HepG2 (cell line): ENCODE results near the gene TIPRL. TPM values are rescaled to one million over a fixed set of nuclear protein-coding genes. Genes with fewer than 3 reads are reported as not detected.

Experiments used
- ATAC-seq: fragments of 200-7000 bp; cut with Tn5 transposase; 3 replicates; pipeline ENCODE4 v1.9.1; 2020; ENCODE audit warnings: mild to moderate bottlenecking, moderate library complexity
- BruUV-seq: library from RNA; stranded (reverse); fragments of 400-500 nt; replicated peaks from 2 replicates; lab custom pipeline; 2021; lab: Mats Ljungman, UMichigan
- CTCF ChIA-PET: fragments of 300-600 bp; formaldehyde crosslinking; extraction: SDS; loops from one replicate; lab custom pipeline; 2021; ENCODE audit warnings: low total read pairs, inconsistent platforms, low intra/inter-chr PET ratio; lab: Yijun Ruan, JAX
- POLR2A ChIA-PET: fragments of 350-600 bp; sonication (Branson Sonifier 250); formaldehyde crosslinking; loops from one replicate; lab custom pipeline; 2020; ENCODE audit warnings: antibody characterized with exemption, inconsistent platforms; lab: Yijun Ruan, JAX
- DNase-seq: peaks from one replicate; pipeline ENCODE4 v3.0.0-alpha.2; 2015; ENCODE audit warnings: low spot score
- FAIRE-seq: peaks from 3 replicates; lab custom pipeline; 2011; peaks lifted over from hg19 to GRCh38; lab: Jason Lieb, UNC
- H2AFZ ChIP-seq: one replicate; pipeline ENCODE4 v1.6.1; 2011; ENCODE audit warnings: low read length, inconsistent platforms
- H3K27ac ChIP-seq: fragments of 300-600 bp; 3 replicates; pipeline ENCODE4 v1.8.0; 2011; ENCODE audit warnings: mixed run types, mild to moderate bottlenecking, mixed read lengths, low read length, inconsistent platforms; ENCODE audit not compliant: insufficient read depth; ENCODE audit errors: extremely low read length
- H3K27me3 ChIP-seq, 2 experiments: fragments of 200-600 bp in 1 of 2; 2 replicates in 1 of 2; 3 replicates in 1 of 2; pipeline versions ENCODE4 v1.6.0 to v1.8.0; 2011; ENCODE audit warnings: low read length in 2 of 2, mild to moderate bottlenecking in 2 of 2, moderate library complexity in 2 of 2, inconsistent platforms in 1 of 2; ENCODE audit not compliant: insufficient read depth in 2 of 2, control insufficient read depth in 1 of 2
- H3K36me3 ChIP-seq, 2 experiments: fragments of 200-600 bp in 1 of 2; replicated peaks in 1 of 2; 2 replicates in 1 of 2; 3 replicates in 1 of 2; pipeline versions ENCODE4 v1.5.1 to v1.8.0; 2011; ENCODE audit warnings: low read length in 2 of 2, inconsistent platforms in 1 of 2; ENCODE audit not compliant: insufficient read depth in 2 of 2, control insufficient read depth in 1 of 2
- H3K4me1 ChIP-seq: 2 replicates; pipeline ENCODE4 v1.5.1; 2012; ENCODE audit warnings: low read length, inconsistent platforms; ENCODE audit not compliant: insufficient read depth
- H3K4me2 ChIP-seq: 2 replicates; pipeline ENCODE4 v1.6.0; 2011; ENCODE audit warnings: low read depth, low read length, inconsistent platforms
- H3K4me3 ChIP-seq, 3 experiments: fragments of 200-600 bp in 1 of 3; sonication (generic), shearing (Covaris generic) in 1 of 3; replicated peaks in 1 of 3; 2 replicates each; pipeline ENCODE4 v1.5.1; 2011 to 2016; ENCODE audit warnings: low read length in 3 of 3, inconsistent platforms in 2 of 3, low read depth in 2 of 3, mild to moderate bottlenecking in 2 of 3, control low read depth in 1 of 3, mixed read lengths in 1 of 3; ENCODE audit not compliant: insufficient read depth in 1 of 3
- H3K79me2 ChIP-seq: one replicate; pipeline ENCODE4 v1.6.1; 2011; ENCODE audit warnings: low read length, inconsistent platforms; ENCODE audit not compliant: insufficient read depth
- H3K9ac ChIP-seq: 2 replicates; pipeline ENCODE4 v1.6.0; 2011; ENCODE audit warnings: mild to moderate bottlenecking, low read depth, low read length, inconsistent platforms; ENCODE audit not compliant: insufficient read depth
- H3K9me3 ChIP-seq: 2 replicates; pipeline ENCODE4 v1.5.1; 2012; ENCODE audit warnings: mild to moderate bottlenecking, low read length
- H4K20me1 ChIP-seq: 2 replicates; pipeline ENCODE4 v1.6.0; 2011; ENCODE audit warnings: inconsistent platforms, mild to moderate bottlenecking, low read length, moderate library complexity; ENCODE audit not compliant: insufficient read depth
- ETV5 ChIP-seq: IDR thresholded peaks from 2 replicates; pipeline ENCODE4 v1.6.1; 2018; ENCODE audit warnings: missing biosample characterization, missing genetic modification reagents, inconsistent platforms, borderline replicate concordance
- FLYWCH1 ChIP-seq: sonication (generic); formaldehyde crosslinking; IDR thresholded peaks from 2 replicates; pipeline ENCODE4 v1.8.1; 2023; ENCODE audit warnings: mild to moderate bottlenecking, missing genetic modification reagents
- FOXA3 ChIP-seq: IDR thresholded peaks from 2 replicates; pipeline ENCODE4 v1.6.1; 2016; ENCODE audit warnings: missing genetic modification reagents, missing compliant biosample characterization
- IRX3 ChIP-seq: sonication (generic); formaldehyde crosslinking; IDR thresholded peaks from 2 replicates; pipeline ENCODE4 v1.8.1; 2023; ENCODE audit warnings: mild to moderate bottlenecking, low read depth, missing genetic modification reagents, borderline replicate concordance
- KDM4B ChIP-seq: sonication (generic); formaldehyde crosslinking; IDR thresholded peaks from 2 replicates; pipeline ENCODE4 v1.4.0; 2020; ENCODE audit warnings: missing genetic modification reagents
- MXD4 ChIP-seq: IDR thresholded peaks from 2 replicates; pipeline ENCODE4 v1.6.1; 2016; ENCODE audit warnings: mild to moderate bottlenecking, missing biosample characterization, missing genetic modification reagents
- NR2F6 ChIP-seq, 2 experiments: IDR thresholded peaks; 2 replicates each; pipeline ENCODE4 v1.6.1; 2016; ENCODE audit warnings: antibody characterized with exemption in 1 of 2, mild to moderate bottlenecking in 1 of 2
- PCBP1 ChIP-seq: fragments of 200-400 bp; formaldehyde crosslinking; IDR thresholded peaks from 2 replicates; pipeline ENCODE4 v1.6.1; 2017; ENCODE audit warnings: mild to moderate bottlenecking, low read depth, low read length, borderline replicate concordance
- SIX1 ChIP-seq: sonication (generic); formaldehyde crosslinking; IDR thresholded peaks from 2 replicates; pipeline ENCODE4 v1.4.0; 2020; ENCODE audit warnings: missing genetic modification reagents, borderline replicate concordance
- THAP11 ChIP-seq: IDR thresholded peaks from 2 replicates; pipeline ENCODE4 v1.6.1; 2016; ENCODE audit warnings: missing biosample characterization, missing genetic modification reagents
- ZFP36L2 ChIP-seq: sonication (generic); formaldehyde crosslinking; IDR thresholded peaks from 2 replicates; pipeline ENCODE4 v1.4.0; 2020; ENCODE audit warnings: missing genetic modification reagents
- ZKSCAN5 ChIP-seq: sonication (generic); formaldehyde crosslinking; IDR thresholded peaks from 2 replicates; pipeline ENCODE4 v1.5.1; 2020; ENCODE audit warnings: mild to moderate bottlenecking, missing genetic modification reagents
- ZMYM4 ChIP-seq: sonication (generic); formaldehyde crosslinking; IDR thresholded peaks from 2 replicates; pipeline ENCODE4 v1.8.1; 2023; ENCODE audit warnings: mild to moderate bottlenecking, missing genetic modification reagents
- ZNF10 ChIP-seq: sonication (generic); formaldehyde crosslinking; IDR thresholded peaks from 2 replicates; pipeline ENCODE4 v1.4.0; 2020; ENCODE audit warnings: mild to moderate bottlenecking, low read depth, missing genetic modification reagents, borderline replicate concordance
- ZNF121 ChIP-seq: sonication (generic); formaldehyde crosslinking; IDR thresholded peaks from 2 replicates; pipeline ENCODE4 v1.5.0; 2020; ENCODE audit warnings: mild to moderate bottlenecking, missing genetic modification reagents
- ZNF143 ChIP-seq: sonication (generic); formaldehyde crosslinking; IDR thresholded peaks from 2 replicates; pipeline ENCODE4 v1.4.0; 2020; ENCODE audit warnings: missing genetic modification reagents
- ZNF362 ChIP-seq: sonication (generic); formaldehyde crosslinking; IDR thresholded peaks from 2 replicates; pipeline ENCODE4 v1.4.0; 2020; ENCODE audit warnings: missing genetic modification reagents, mild to moderate bottlenecking, borderline replicate concordance
- ZNF737 ChIP-seq: sonication (generic); formaldehyde crosslinking; IDR thresholded peaks from 2 replicates; pipeline ENCODE4 v1.5.0; 2020; ENCODE audit warnings: missing genetic modification reagents, mild to moderate bottlenecking, borderline replicate concordance
- ZXDC ChIP-seq: sonication (generic); formaldehyde crosslinking; IDR thresholded peaks from 2 replicates; pipeline ENCODE4 v1.5.0; 2020; ENCODE audit warnings: mild to moderate bottlenecking, missing genetic modification reagents
- WGBS: methylation state at CpG from one replicate; pipeline ENCODE4 v1.1.6; 2017; ENCODE audit warnings: low lambda C conversion rate; 5-methylcytosine and 5-hydroxymethylcytosine counted together
- in situ Hi-C: cut with HindIII; loops from 2 replicates; pipeline ENCODE4 v1.10.0; 2017; ENCODE audit warnings: low pct_unique_long_range_greater_than_20kb; ENCODE audit not compliant: extremely low pct_ligation_motif_present
- intact Hi-C: fragments of 100-400 bp; cut with micrococcal nuclease; formaldehyde crosslinking; loops from one replicate; pipeline ENCODE4 v1.10.0; 2022; ENCODE audit not compliant: unreplicated experiment
- polyA plus RNA-seq, 8 experiments: library from polyadenylated mRNA; depleted of rRNA in 3 of 8; stranded (reverse) in 7 of 8; unstranded in 1 of 8; fragments of >200 nt; fragmentation: Illumina TruSeq in 4 of 8; extraction: Trizol in 4 of 8; gene quantifications; 2 replicates each; pipeline versions ENCODE4 v1.2.1 to v1.2.3, GENCODE V29; 2011 to 2016; ENCODE audit warnings: low read depth in 4 of 8, missing spikeins in 1 of 8, mixed read lengths in 1 of 8; ENCODE audit not compliant: insufficient read depth in 1 of 8
- total RNA-seq, 5 experiments: library from RNA; depleted of rRNA; stranded (reverse); fragments of >200 nt; fragmentation: Illumina TruSeq; extraction: Trizol; gene quantifications; 2 replicates each; pipeline ENCODE4 v1.2.3, GENCODE V29; 2016; ENCODE audit warnings: low read depth in 1 of 5
- TF ChIP-seq, protein P1 (sequence below): IDR thresholded peaks from 2 replicates; pipeline ENCODE4 v1.6.1; 2016

TIPRL gene
- total and polyA plus RNA-seq, 2 of the 13 experiments (the other 11 are each of a cell fraction or from before 2014, with no cell fraction given) = 10.1 to 22.8 TPM

DNA sequence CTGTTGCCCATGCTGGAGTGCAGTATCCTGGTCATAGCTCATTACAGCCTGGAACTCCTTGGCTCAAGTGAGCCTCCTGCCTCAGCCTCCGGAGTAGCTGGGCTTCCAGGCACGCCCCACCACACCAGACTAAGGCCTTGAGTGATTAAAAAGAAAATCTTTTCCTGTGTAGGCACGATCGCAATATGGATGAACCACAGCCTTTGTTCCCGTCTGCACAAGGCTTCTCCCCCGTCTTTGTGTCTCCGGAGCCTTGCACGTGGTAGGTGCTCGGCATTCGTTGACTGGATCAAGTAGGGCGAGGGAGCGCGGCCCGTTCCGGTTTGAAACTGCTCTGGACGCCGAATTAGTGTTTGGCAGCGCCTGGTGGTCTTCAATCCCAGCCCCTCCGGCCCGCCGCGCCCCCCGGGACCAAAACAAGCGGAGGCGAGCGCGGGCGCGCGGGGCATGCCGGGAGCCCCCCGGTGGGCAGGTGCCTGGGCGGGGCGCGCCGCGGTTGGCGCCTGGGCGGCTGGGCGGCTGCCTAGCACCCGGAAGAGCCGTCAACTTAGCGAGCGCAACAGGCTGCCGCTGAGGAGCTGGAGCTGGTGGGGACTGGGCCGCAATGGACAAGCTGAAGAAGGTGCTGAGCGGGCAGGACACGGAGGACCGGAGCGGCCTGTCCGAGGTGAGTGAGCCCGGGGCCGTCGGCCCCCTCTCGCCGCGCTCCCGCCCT is 46.9 kb downstream of the TIPRL start, which contains the start of gene SFT2D2:
Gene SFT2D2, plus strand, starts transcription at position 529 of the 715 bp plus-strand sequence. Its CDS starts 76 bp downstream, at position 605.
- peak within 1 kb of the TSS; percentile 94 for H3K4me2 ChIP-seq
- FAIRE-seq = no peak
- TF ChIP-seq ZNF10 (CRISPR knock-in tag) (no peak), IRX3 (CRISPR knock-in tag) (peak; percentile 85; the same call in 1 of the 2 replicates), ETV5 (CRISPR knock-in tag) (no peak), ZMYM4 (CRISPR knock-in tag) (peak; percentile 62), ZXDC (CRISPR knock-in tag) (no peak), FLYWCH1 (no peak; the same call in 1 of the 2 replicates), THAP11 (CRISPR knock-in tag) (peak; percentile 63; the same call in 1 of the 2 replicates), ZNF362 (CRISPR knock-in tag) (0 out of 2 replicates have a peak, but pooled peaks have one; percentile 42), ZNF737 (CRISPR knock-in tag) (no peak), MXD4 (CRISPR knock-in tag) (no peak; the same call in none of the 2 replicates), ZKSCAN5 (CRISPR knock-in tag) (no peak), FOXA3 (CRISPR knock-in tag) (peak; percentile 45; the same call in 1 of the 2 replicates), ZNF121 (CRISPR knock-in tag) (no peak; the same call in 1 of the 2 replicates), PCBP1 (no peak), NR2F6 (IDR thresholded peaks at IDR 0.05) (no peak), NR2F6 (CRISPR knock-in tag; IDR thresholded peaks at IDR 0.05) (no peak), SIX1 (no peak), ZNF143 (CRISPR knock-in tag) (peak; percentile 88), KDM4B (CRISPR knock-in tag) (no peak), ZFP36L2 (no peak)
- TF ChIP-seq, protein P1, sequence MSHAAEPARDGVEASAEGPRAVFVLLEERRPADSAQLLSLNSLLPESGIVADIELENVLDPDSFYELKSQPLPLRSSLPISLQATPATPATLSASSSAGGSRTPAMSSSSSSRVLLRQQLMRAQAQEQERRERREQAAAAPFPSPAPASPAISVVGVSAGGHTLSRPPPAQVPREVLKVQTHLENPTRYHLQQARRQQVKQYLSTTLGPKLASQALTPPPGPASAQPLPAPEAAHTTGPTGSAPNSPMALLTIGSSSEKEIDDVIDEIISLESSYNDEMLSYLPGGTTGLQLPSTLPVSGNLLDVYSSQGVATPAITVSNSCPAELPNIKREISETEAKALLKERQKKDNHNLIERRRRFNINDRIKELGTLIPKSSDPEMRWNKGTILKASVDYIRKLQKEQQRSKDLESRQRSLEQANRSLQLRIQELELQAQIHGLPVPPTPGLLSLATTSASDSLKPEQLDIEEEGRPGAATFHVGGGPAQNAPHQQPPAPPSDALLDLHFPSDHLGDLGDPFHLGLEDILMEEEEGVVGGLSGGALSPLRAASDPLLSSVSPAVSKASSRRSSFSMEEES (CRISPR knock-in tag) = peak; percentile 29; the same call in 1 of the 2 replicates

More for the DNA sequence above, 46.9 kb downstream of the TIPRL start, which contains the start of gene SFT2D2:
- in situ Hi-C loops (no loop called here), intact Hi-C loops (no loop called here)
- H2AFZ ChIP-seq = peak within 1 kb of the TSS; percentile 86
- H3K79me2 ChIP-seq = peaks cover 42% of the 10 kb centered on the region
- H4K20me1 ChIP-seq = no peaks in the 10 kb centered on the region; the same call in 1 of the 2 replicates
- CTCF ChIA-PET = no interaction called here
- H3K9me3 ChIP-seq = peaks cover 6% of the 10 kb centered on the region; the same call in 1 of the 2 replicates
- no peaks in the 10 kb centered on the region for H3K36me3 ChIP-seq
- no peaks in the 10 kb centered on the region for H3K27me3 ChIP-seq
- 3% methylated on average over 17 of the region's 58 CpGs for WGBS
- peak; percentile 97 for ATAC-seq
- H3K4me1 ChIP-seq = peaks cover 56% of the 10 kb centered on the region
- POLR2A ChIA-PET = interaction anchor here (1.3 to 1.9 kb wide), 2 partner anchors 10 to 1361 kb away, joined by 3 to 12 read pairs; partner anchors contain the start of gene F5
- DNase-seq = peak; percentile 55
- TSS peak; percentile 95 for BruUV-seq
- H3K9ac ChIP-seq = peak within 1 kb of the TSS; percentile 94
- H3K4me3 ChIP-seq = peak within 1 kb of the TSS; percentile 83 to 95 (median 84)
- peak within 1 kb of the TSS; percentile 84 for H3K27ac ChIP-seq
